Ishikawa (cell line): ENCODE data around the gene POMGNT2.

Experiments
- CREB1 ChIP-seq: IDR thresholded peaks from 2 replicates; pipeline ENCODE4 v1.6.1; 2012; ENCODE audit warnings: low read depth
- EGR1 ChIP-seq: IDR thresholded peaks from 2 replicates; pipeline ENCODE4 v1.6.1; 2012
- NFIC ChIP-seq: IDR thresholded peaks from 2 replicates; pipeline ENCODE4 v1.6.1; 2012
- RAD21 ChIP-seq: IDR thresholded peaks from 2 replicates; pipeline ENCODE4 v1.6.1; 2012; ENCODE audit warnings: low read depth
- TAF1 ChIP-seq: IDR thresholded peaks from 2 replicates; pipeline ENCODE4 v1.6.1; 2012; ENCODE audit warnings: low read depth, mild to moderate bottlenecking
- TCF12 ChIP-seq: IDR thresholded peaks from 2 replicates; pipeline ENCODE4 v1.6.1; 2012; ENCODE audit warnings: low read depth
- TEAD4 ChIP-seq: IDR thresholded peaks from 2 replicates; pipeline ENCODE4 v1.6.1; 2012
- YY1 ChIP-seq: IDR thresholded peaks from 2 replicates; pipeline ENCODE4 v1.6.1; 2012; ENCODE audit warnings: low read depth
- ZBTB7A ChIP-seq: IDR thresholded peaks from 2 replicates; pipeline ENCODE4 v1.6.1; 2012; ENCODE audit warnings: low read depth
- TF ChIP-seq, protein P1 (sequence below): IDR thresholded peaks from 2 replicates; pipeline ENCODE4 v1.6.1; 2012
- TF ChIP-seq, protein P2 (sequence below): IDR thresholded peaks from 2 replicates; pipeline ENCODE4 v1.6.1; 2012
- TF ChIP-seq, protein P3 (sequence below): IDR thresholded peaks from 2 replicates; pipeline ENCODE4 v1.6.1; 2012; ENCODE audit warnings: low read depth, mild to moderate bottlenecking

Gene POMGNT2

DNA sequence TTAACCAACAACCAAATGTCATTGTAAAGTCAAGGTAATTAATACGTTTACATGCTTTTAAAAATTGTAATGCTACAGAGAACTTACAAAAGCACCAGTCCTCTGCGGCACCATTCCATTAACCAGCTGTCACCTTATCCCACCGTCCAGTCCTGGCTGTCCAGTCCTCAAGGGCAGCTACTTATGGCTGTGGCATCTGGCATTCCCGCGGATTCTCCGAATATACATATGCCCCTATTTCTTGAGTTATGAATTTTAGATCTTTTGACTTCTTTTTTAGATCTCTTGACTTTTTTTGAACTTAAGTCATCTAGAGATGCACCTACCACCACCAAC is 382 bp upstream of the POMGNT2 start:
- TF ChIP-seq, protein P1, sequence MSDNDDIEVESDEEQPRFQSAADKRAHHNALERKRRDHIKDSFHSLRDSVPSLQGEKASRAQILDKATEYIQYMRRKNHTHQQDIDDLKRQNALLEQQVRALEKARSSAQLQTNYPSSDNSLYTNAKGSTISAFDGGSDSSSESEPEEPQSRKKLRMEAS = no peak

DNA sequence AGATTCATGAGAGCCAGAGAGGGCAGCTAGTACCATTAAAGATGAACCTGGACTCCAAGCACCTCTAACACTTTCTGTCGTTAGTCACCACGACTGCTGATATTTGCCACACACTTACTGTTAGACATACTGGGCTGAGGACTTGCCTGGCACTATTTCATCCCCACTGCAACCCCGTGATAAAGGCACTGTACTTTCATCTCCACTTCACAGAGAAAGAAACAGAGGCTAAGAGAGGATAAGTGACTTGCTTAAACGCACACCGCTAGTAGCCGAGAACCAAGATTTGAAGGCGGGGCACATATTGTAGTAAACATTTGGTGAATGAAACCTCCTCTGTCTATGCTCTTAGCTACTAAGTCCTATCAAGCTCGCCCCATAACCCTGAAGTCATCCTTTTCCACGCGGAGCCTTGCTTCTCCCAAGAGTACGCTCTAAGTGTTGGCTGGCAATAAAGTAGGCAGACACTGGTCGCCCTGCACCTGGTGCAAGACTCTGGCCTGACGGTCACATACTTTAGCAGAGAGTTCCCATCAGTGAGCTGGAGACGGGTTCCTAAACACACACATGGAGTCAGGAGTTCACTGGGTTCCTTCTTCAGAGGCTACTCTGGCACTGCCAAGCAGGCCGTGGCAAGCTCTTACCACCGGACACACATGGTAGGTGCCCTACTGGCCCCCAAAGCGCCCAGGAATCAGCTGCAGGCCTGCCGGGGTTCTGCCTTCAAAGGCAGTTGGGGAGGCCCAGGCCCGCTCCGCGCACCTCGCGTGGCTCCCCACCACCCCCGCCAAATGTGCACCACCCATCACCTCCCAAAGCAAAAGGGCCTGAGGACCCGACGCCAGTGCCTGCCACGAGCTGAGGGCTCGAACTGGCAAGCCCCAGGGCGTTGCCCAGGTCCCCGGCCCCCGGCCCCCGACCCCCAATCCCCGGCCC is 951 bp downstream of the POMGNT2 start:
- no peak for TF ChIP-seq NFIC
- no peak for TF ChIP-seq RAD21
- TF ChIP-seq, protein P2, sequence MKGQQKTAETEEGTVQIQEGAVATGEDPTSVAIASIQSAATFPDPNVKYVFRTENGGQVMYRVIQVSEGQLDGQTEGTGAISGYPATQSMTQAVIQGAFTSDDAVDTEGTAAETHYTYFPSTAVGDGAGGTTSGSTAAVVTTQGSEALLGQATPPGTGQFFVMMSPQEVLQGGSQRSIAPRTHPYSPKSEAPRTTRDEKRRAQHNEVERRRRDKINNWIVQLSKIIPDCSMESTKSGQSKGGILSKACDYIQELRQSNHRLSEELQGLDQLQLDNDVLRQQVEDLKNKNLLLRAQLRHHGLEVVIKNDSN = no peak
- TF ChIP-seq, protein P1 = no peak
- TF ChIP-seq EGR1 = no peak

DNA sequence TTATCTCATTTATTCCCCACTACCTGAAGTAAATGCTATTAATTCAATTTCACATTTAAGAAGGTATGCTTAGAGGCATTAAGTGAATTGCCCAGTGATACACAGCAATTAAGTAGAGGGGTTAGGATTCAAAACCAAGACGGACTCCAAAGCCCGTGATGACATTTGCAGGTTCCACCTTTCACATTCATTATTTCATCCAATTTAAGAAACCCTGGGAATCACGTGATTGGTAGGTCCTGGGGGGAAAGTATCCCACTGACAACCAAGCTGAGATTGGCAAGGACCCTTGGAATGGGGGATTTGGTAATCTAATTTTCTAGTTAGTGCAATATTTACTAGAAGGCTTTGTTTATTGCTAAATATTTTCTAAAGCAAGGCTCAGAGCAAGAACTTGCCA is 1.8 kb downstream of the POMGNT2 start:
- TF ChIP-seq, protein P3, sequence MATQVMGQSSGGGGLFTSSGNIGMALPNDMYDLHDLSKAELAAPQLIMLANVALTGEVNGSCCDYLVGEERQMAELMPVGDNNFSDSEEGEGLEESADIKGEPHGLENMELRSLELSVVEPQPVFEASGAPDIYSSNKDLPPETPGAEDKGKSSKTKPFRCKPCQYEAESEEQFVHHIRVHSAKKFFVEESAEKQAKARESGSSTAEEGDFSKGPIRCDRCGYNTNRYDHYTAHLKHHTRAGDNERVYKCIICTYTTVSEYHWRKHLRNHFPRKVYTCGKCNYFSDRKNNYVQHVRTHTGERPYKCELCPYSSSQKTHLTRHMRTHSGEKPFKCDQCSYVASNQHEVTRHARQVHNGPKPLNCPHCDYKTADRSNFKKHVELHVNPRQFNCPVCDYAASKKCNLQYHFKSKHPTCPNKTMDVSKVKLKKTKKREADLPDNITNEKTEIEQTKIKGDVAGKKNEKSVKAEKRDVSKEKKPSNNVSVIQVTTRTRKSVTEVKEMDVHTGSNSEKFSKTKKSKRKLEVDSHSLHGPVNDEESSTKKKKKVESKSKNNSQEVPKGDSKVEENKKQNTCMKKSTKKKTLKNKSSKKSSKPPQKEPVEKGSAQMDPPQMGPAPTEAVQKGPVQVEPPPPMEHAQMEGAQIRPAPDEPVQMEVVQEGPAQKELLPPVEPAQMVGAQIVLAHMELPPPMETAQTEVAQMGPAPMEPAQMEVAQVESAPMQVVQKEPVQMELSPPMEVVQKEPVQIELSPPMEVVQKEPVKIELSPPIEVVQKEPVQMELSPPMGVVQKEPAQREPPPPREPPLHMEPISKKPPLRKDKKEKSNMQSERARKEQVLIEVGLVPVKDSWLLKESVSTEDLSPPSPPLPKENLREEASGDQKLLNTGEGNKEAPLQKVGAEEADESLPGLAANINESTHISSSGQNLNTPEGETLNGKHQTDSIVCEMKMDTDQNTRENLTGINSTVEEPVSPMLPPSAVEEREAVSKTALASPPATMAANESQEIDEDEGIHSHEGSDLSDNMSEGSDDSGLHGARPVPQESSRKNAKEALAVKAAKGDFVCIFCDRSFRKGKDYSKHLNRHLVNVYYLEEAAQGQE = no peak
- TF ChIP-seq CREB1 (no peak), YY1 (no peak), RAD21 (no peak), NFIC (no peak), TAF1 (no peak)
- TF ChIP-seq, protein P1 = no peak

DNA sequence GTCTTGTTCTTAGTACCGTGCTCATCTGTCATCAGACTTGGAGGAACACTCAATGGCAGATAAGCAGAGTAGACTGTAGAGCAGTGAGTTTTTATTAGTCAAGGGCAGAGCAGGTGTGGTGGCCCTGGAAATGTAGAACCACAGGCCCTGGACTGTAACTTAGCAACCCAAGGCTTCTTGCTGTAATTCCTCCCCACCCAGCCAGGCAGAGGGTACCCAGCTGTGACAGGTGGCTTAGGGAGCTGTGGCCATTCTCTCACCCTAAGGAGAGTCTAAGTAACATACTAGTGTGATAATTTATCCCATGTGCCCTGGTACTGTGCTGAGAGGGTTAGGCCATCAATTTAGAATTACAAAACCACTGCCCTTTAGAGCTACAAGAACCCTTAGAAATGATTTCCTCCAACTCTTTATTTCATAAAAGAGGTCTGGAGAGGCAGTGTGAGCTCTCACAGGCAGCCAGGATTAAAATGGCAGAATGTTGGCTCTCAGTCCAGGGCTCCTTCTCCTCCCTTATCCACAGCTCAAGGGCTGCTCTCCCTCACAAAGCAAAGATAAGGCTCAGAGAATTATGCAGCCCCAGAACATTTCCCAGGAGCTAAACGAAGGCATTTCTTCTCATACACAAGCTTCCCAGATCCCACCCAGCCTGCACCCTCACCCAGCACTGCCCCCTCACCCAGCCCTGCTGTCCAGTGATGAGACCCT is 3.0 kb downstream of the POMGNT2 start:
- TF ChIP-seq NFIC (no peak), CREB1 (no peak), RAD21 (no peak)

DNA sequence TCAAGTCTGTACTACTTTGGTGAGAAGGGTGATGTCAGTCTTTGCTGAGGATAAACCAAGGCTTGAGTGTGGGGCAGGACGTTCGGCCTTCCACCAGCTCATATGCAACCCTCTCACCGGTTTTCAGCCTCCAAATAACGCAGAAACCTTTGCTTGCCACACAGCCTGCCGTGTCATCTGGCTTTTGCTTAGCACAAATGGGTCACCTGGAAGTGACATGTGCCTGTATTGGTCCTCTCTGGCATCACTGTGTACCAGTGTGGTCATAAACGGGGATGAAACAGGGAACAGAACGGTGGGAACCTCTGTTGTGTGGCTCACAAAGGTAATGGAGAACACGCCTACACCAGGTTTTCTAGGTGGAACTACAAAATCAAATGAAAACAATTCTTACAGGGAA is 7.1 kb downstream of the POMGNT2 start:
- TF ChIP-seq RAD21 (no peak), YY1 (no peak), CREB1 (no peak)

DNA sequence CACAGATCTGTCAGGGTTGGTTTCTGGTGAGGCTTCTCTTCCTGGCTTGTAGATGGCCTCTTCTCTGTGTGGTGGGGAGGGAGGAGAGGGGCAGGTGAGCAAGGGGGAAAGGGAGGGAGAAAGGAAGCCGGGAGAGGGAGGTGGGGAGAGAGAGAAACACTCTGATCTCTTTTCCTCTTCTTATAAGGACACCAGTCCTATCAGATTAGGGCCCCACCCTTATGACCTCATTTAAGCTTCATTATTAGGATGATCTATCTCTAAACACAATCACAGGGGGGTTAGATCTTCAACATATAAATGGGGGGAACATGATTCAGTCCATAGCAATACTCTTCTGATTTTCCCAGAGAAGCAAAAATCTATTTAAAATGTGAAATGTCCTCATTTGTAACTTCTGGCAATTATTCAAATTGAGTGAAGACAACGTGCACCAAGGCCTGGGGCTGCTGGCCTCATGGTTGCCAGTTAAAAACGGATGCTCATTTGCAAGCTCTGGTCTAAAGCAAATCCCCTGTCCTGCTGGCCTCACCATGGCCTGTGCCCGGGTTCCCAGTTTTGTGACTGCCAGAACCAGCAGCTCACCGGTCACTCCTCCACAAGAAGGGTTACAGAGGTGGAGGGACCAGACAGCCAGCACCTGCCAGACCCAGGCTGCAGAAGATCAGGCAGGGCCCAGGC is 8.3 kb downstream of the POMGNT2 start:
- TF ChIP-seq NFIC = no peak
- no peak for TF ChIP-seq TAF1
- TF ChIP-seq, protein P2 = no peak
- TF ChIP-seq YY1 = no peak
- no peak for TF ChIP-seq EGR1
- TF ChIP-seq TEAD4 = no peak
- TF ChIP-seq, protein P3 = no peak

DNA sequence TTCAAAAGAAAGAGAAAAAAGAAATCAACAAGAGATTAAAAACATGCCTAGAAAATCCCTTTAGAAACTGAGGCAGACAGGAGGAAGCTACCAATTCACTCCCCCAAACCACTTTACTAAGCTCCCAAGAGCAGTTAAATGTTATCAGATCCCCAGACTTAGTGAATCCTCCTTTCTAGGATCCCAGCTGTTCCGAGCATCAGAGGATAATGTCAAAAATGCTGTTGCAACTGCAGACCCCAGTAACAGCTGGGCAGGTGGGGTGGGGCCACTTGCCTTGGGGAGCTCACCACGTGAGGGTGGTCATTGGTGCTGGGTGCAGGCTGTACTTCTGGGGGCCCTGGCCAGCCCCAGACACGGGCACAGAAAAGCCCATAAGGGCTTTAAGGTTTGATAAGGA is 9.1 kb downstream of the POMGNT2 start:
- TF ChIP-seq ZBTB7A = no peak
- TF ChIP-seq TAF1 = no peak
- TF ChIP-seq TCF12 = no peak
- no peak for TF ChIP-seq YY1
